Choroid plexus epithelial cell (primary cell): ENCODE results near the gene VIPR1.

Experiments used
- DNase-seq: peaks from one replicate; pipeline ENCODE4 v3.0.0-alpha.2; 2010; ENCODE audit warnings: low read depth
- H3K4me3 ChIP-seq: 2 replicates; pipeline ENCODE4 v1.5.1; 2011; ENCODE audit warnings: low read depth, mild to moderate bottlenecking, control low read depth, low read length, moderate library complexity
- CTCF ChIP-seq: conservative IDR thresholded peaks from 2 replicates; pipeline ENCODE4 v1.5.1; 2011; ENCODE audit warnings: low read depth, mild to moderate bottlenecking, control low read depth, inconsistent platforms, low read length, moderate library complexity

VIPR1 gene

GRCh38 chr3:42516443-42516842 is 14.0 kb downstream of the VIPR1 start:
- no peak overlapping the region for H3K4me3 ChIP-seq
- DNase-seq: no peak
- no peak for TF ChIP-seq CTCF

GRCh38 chr3:42517117-42517516 is 14.7 kb downstream of the VIPR1 start:
- H3K4me3 ChIP-seq: no peak overlapping the region

GRCh38 chr3:42518800-42519567 is 16.5 kb downstream of the VIPR1 start:
- peak; percentile 34 for TF ChIP-seq CTCF
- H3K4me3 ChIP-seq: no peak overlapping the region
- no peak for DNase-seq

More at GRCh38 chr3:42517117-42517516, 14.7 kb downstream of the VIPR1 start:
- no peak for DNase-seq
- no peak for TF ChIP-seq CTCF

- no peak overlapping the region for H3K4me3 ChIP-seq
- TF ChIP-seq CTCF: no peak
- DNase-seq: no peak
Observed at GRCh38 chr3:42519568-42519962, 17.1 kb downstream of the VIPR1 start.

- DNase-seq: no peak
- no peak overlapping the region for H3K4me3 ChIP-seq
- no peak for TF ChIP-seq CTCF
Observed at GRCh38 chr3:42520336-42520735, 17.9 kb downstream of the VIPR1 start.

GRCh38 chr3:42520906-42521305 is 18.5 kb downstream of the VIPR1 start:
- no peak for DNase-seq
- no peak for TF ChIP-seq CTCF
- no peak overlapping the region for H3K4me3 ChIP-seq

- TF ChIP-seq CTCF: no peak
- H3K4me3 ChIP-seq: no peak overlapping the region
- DNase-seq: no peak
Observed at GRCh38 chr3:42524751-42525150, 22.3 kb downstream of the VIPR1 start.
